ENCODE data around the gene STK25.

- TF ChIP-seq POLR2AphosphoS5 (IDR thresholded peaks at IDR 0.05; ENCODE audit: low read depth, low read length): no peak
- TF ChIP-seq POLR2A (IDR thresholded peaks at IDR 0.05; ENCODE audit: low read depth, low read length): no peak
Observed at GRCh38 chr2:241461693-241462677, 46.4 kb downstream of the STK25 start.
